ENCODE results near the gene WNT2.

WNT2 gene

GRCh38 chr7:117322741-117323304 lies at the start of gene WNT2:
TSS of gene WNT2 (minus strand) at chr7:117323058. CDS start at chr7:117322989, 69 bp downstream.
- no peak for DNase-seq

GRCh38 chr7:117372073-117372472 lies 49.2 kb upstream of the WNT2 start:
- DNase-seq, result no peak

- DNase-seq, result no peak
These were observed 41.7 kb upstream of the WNT2 start for GRCh38 chr7:117364339-117365080.

GRCh38 chr7:117362294-117362888 lies 39.5 kb upstream of the WNT2 start:
- no peak for DNase-seq

GRCh38 chr7:117350027-117350426 lies 27.2 kb upstream of the WNT2 start:
- no peak for DNase-seq

GRCh38 chr7:117349570-117349969 lies 26.7 kb upstream of the WNT2 start:
- DNase-seq, result no peak

- DNase-seq, result no peak
These were observed 25.3 kb upstream of the WNT2 start for GRCh38 chr7:117347962-117348672.

GRCh38 chr7:117347480-117347879 lies 24.6 kb upstream of the WNT2 start:
- no peak for DNase-seq

- no peak for DNase-seq
These were observed 23.3 kb upstream of the WNT2 start for GRCh38 chr7:117346161-117346560.

- no peak for DNase-seq
These were observed 15.2 kb upstream of the WNT2 start for GRCh38 chr7:117338020-117338419.

GRCh38 chr7:117333168-117333567 lies 10.3 kb upstream of the WNT2 start:
- DNase-seq, result no peak

- DNase-seq, result no peak
These were observed 9.2 kb upstream of the WNT2 start for GRCh38 chr7:117332031-117332430.

GRCh38 chr7:117325836-117326235 lies 3.0 kb upstream of the WNT2 start:
- no peak for DNase-seq

- DNase-seq, result no peak
These were observed 2.1 kb upstream of the WNT2 start for GRCh38 chr7:117324960-117325359.

- no peak for DNase-seq
These were observed 1.2 kb upstream of the WNT2 start for GRCh38 chr7:117323851-117324711.

GRCh38 chr7:117323305-117323850 lies 520 bp upstream of the WNT2 start:
- DNase-seq, result no peak

- no peak for DNase-seq
These were observed 2.3 kb downstream of the WNT2 start for GRCh38 chr7:117320523-117320922.

GRCh38 chr7:117319181-117319580 lies 3.7 kb downstream of the WNT2 start:
- no peak for DNase-seq

- no peak for DNase-seq
These were observed 9.3 kb downstream of the WNT2 start for GRCh38 chr7:117313582-117313981.

GRCh38 chr7:117312593-117313580 lies 10.0 kb downstream of the WNT2 start:
- DNase-seq, result no peak

GRCh38 chr7:117308891-117309290 lies 14.0 kb downstream of the WNT2 start:
- DNase-seq, result no peak

Measured in stimulated activated CD4-positive, alpha-beta T cell treated with anti-CD3 and anti-CD28 coated beads, Interleukin-4, amount 100 ng/mL, for 1 hour (primary cell).